HepG2 (cell line): ENCODE measurements around the gene AIF1. TPM values are rescaled to one million over a fixed set of nuclear protein-coding genes. Genes with fewer than 3 reads are reported as not detected.

Source experiments
- AKNA ChIP-seq: sonication (generic); formaldehyde crosslinking; IDR thresholded peaks from 2 replicates; pipeline ENCODE4 v1.4.0; 2020; ENCODE audit warnings: missing genetic modification reagents, borderline replicate concordance
- DRAP1 ChIP-seq: IDR thresholded peaks from 2 replicates; pipeline ENCODE4 v1.6.1; 2016; ENCODE audit warnings: missing genetic modification reagents, missing compliant biosample characterization
- ESRRA ChIP-seq: sonication (generic); formaldehyde crosslinking; IDR thresholded peaks from 2 replicates; pipeline ENCODE4 v1.5.1; 2020; ENCODE audit warnings: mild to moderate bottlenecking, low read depth, missing genetic modification reagents
- FOXC1 ChIP-seq: sonication (generic); formaldehyde crosslinking; IDR thresholded peaks from 2 replicates; pipeline ENCODE4 v1.8.0; 2022; ENCODE audit warnings: mild to moderate bottlenecking, missing genetic modification reagents, borderline replicate concordance
- FOXO1 ChIP-seq: sonication (generic); formaldehyde crosslinking; IDR thresholded peaks from 2 replicates; pipeline ENCODE4 v1.4.0; 2020; ENCODE audit warnings: missing genetic modification reagents
- GATA4 ChIP-seq: sonication (generic); IDR thresholded peaks from 2 replicates; pipeline ENCODE4 v1.6.1; 2016; ENCODE audit warnings: antibody characterized with exemption, low read depth, borderline replicate concordance
- KDM6A ChIP-seq: IDR thresholded peaks from 2 replicates; pipeline ENCODE4 v1.6.1; 2016; ENCODE audit warnings: low read depth
- MED8 ChIP-seq: sonication (generic); formaldehyde crosslinking; IDR thresholded peaks from 2 replicates; pipeline ENCODE4 v1.8.1; 2023; ENCODE audit warnings: mild to moderate bottlenecking, missing genetic modification reagents; ENCODE audit not compliant: insufficient replicate concordance
- NPAS2 ChIP-seq: sonication (generic); formaldehyde crosslinking; IDR thresholded peaks from 2 replicates; pipeline ENCODE4 v1.8.0; 2022; ENCODE audit warnings: mild to moderate bottlenecking, missing genetic modification reagents, borderline replicate concordance
- PHF20 ChIP-seq: sonication (generic); formaldehyde crosslinking; IDR thresholded peaks from 2 replicates; pipeline ENCODE4 v1.5.0; 2020; ENCODE audit warnings: mild to moderate bottlenecking, missing genetic modification reagents
- PHF21A ChIP-seq: sonication (generic); formaldehyde crosslinking; IDR thresholded peaks from 2 replicates; pipeline ENCODE4 v1.5.0; 2020; ENCODE audit warnings: mild to moderate bottlenecking, missing genetic modification reagents
- POGZ ChIP-seq: sonication (generic); formaldehyde crosslinking; IDR thresholded peaks from 2 replicates; pipeline ENCODE4 v1.4.0; 2020; ENCODE audit warnings: mild to moderate bottlenecking, missing genetic modification reagents
- TEAD2 ChIP-seq: sonication (generic); formaldehyde crosslinking; IDR thresholded peaks from 2 replicates; pipeline ENCODE4 v1.9.0; 2021; ENCODE audit warnings: missing genetic modification reagents
- ZFP1 ChIP-seq: IDR thresholded peaks from 2 replicates; pipeline ENCODE4 v1.6.1; 2016
- ZFP36 ChIP-seq: fragments of 150-350 bp; IDR thresholded peaks from 2 replicates; pipeline ENCODE4 v1.6.1; 2018; ENCODE audit warnings: borderline replicate concordance, low read length, low read depth; ENCODE audit not compliant: partially characterized antibody
- ZMYM4 ChIP-seq: sonication (generic); formaldehyde crosslinking; IDR thresholded peaks from 2 replicates; pipeline ENCODE4 v1.8.1; 2023; ENCODE audit warnings: mild to moderate bottlenecking, missing genetic modification reagents
- ZNF10 ChIP-seq: sonication (generic); formaldehyde crosslinking; IDR thresholded peaks from 2 replicates; pipeline ENCODE4 v1.4.0; 2020; ENCODE audit warnings: mild to moderate bottlenecking, low read depth, missing genetic modification reagents, borderline replicate concordance
- ZNF224 ChIP-seq: sonication (generic); formaldehyde crosslinking; IDR thresholded peaks from 2 replicates; pipeline ENCODE4 v1.5.0; 2020; ENCODE audit warnings: mild to moderate bottlenecking, missing genetic modification reagents
- ZNF280B ChIP-seq: sonication (generic); formaldehyde crosslinking; IDR thresholded peaks from 2 replicates; pipeline ENCODE4 v1.5.0; 2020; ENCODE audit warnings: missing genetic modification reagents, mild to moderate bottlenecking, borderline replicate concordance
- ZNF44 ChIP-seq: sonication (generic); formaldehyde crosslinking; IDR thresholded peaks from 2 replicates; pipeline ENCODE4 v1.5.1; 2020; ENCODE audit warnings: mild to moderate bottlenecking, missing genetic modification reagents
- ZNF747 ChIP-seq: sonication (generic); formaldehyde crosslinking; IDR thresholded peaks from 2 replicates; pipeline ENCODE4 v1.8.1; 2023; ENCODE audit warnings: missing genetic modification reagents, mild to moderate bottlenecking, borderline replicate concordance
- polyA plus RNA-seq, 8 experiments: library from polyadenylated mRNA; depleted of rRNA in 3 of 8; stranded (reverse) in 7 of 8; unstranded in 1 of 8; fragments of >200 nt; fragmentation: Illumina TruSeq in 4 of 8; extraction: Trizol in 4 of 8; gene quantifications; 2 replicates each; pipeline versions ENCODE4 v1.2.1 to v1.2.3, GENCODE V29; 2011 to 2016; ENCODE audit warnings: low read depth in 4 of 8, missing spikeins in 1 of 8, mixed read lengths in 1 of 8; ENCODE audit not compliant: insufficient read depth in 1 of 8
- total RNA-seq, 5 experiments: library from RNA; depleted of rRNA; stranded (reverse); fragments of >200 nt; fragmentation: Illumina TruSeq; extraction: Trizol; gene quantifications; 2 replicates each; pipeline ENCODE4 v1.2.3, GENCODE V29; 2016; ENCODE audit warnings: low read depth in 1 of 5
- TF ChIP-seq, protein P1 (sequence below): IDR thresholded peaks from 2 replicates; pipeline ENCODE4 v1.6.1; 2018; ENCODE audit warnings: missing genetic modification reagents

The AIF1 gene
- total and polyA plus RNA-seq, 2 of the 13 experiments (the other 11 are each of a cell fraction or from before 2014, with no cell fraction given) = 1.5 TPM; not detected in 1

DNA sequence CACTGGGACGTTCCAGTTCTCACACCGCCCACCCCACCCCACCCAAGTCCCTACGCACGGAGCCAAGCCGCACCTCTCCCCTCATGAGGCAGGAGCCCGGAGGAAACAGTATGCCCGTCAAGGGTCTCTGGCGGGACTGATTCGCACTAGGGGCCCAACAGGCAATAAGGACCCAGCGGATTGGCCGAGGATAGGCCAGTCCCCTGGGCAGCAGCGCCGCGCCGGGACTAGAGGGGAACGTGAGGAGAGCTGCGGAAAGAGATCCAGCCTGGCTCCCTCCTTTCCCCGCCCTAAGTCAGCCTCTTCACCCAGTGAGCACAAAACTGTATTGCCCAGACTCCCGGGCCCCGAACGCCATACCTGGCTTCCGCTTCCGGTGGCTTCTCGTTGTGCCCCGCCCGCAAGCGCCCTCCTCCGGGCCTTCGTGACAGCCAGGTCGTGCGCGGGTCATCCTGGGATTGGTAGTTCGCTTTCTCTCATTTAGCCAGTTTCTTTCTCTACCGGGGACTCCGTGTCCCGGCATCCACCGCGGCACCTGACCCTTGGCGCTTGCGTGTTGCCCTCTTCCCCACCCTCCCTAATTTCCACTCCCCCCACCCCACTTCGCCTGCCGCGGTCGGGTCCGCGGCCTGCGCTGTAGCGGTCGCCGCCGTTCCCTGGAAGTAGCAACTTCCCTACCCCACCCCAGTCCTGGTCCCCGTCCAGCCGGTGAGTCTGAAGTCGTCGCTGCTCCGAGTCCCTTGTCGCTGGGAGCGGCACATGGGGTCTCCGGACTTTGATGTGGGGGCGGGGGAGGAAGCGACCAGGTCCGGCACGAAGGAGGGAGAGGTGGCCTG, 50.7 kb downstream of the AIF1 start, which contains the start of gene CSNK2B (continued):
- TF ChIP-seq GATA4 (0 out of 2 replicates have a peak, but pooled peaks have one; percentile 51), FOXC1 (CRISPR knock-in tag) (no peak; the same call in 1 of the 2 replicates), MED8 (peak; percentile 87), ZNF224 (CRISPR knock-in tag) (peak; percentile 79), FOXO1 (CRISPR knock-in tag) (peak; percentile 32; the same call in 1 of the 2 replicates), ZNF280B (CRISPR knock-in tag) (peak; percentile 91), ESRRA (CRISPR knock-in tag) (peak; percentile 65; the same call in 1 of the 2 replicates), AKNA (no peak), ZNF747 (CRISPR knock-in tag) (peak; percentile 84; the same call in 1 of the 2 replicates), ZFP1 (0 out of 2 replicates have a peak, but pooled peaks have one; percentile 34), PHF20 (CRISPR knock-in tag) (peak; percentile 82), NPAS2 (CRISPR knock-in tag) (no peak), POGZ (CRISPR knock-in tag) (no peak; the same call in none of the 2 replicates), ZMYM4 (CRISPR knock-in tag) (peak; percentile 46), KDM6A (no peak), TEAD2 (0 out of 2 replicates have a peak, but pooled peaks have one; percentile 16), ZFP36 (no peak), ZNF10 (CRISPR knock-in tag) (no peak), DRAP1 (CRISPR knock-in tag) (peak; percentile 90), PHF21A (CRISPR knock-in tag) (0 out of 2 replicates have a peak, but pooled peaks have one; percentile 11), ZNF44 (CRISPR knock-in tag) (no peak)
- TF ChIP-seq, protein P1, sequence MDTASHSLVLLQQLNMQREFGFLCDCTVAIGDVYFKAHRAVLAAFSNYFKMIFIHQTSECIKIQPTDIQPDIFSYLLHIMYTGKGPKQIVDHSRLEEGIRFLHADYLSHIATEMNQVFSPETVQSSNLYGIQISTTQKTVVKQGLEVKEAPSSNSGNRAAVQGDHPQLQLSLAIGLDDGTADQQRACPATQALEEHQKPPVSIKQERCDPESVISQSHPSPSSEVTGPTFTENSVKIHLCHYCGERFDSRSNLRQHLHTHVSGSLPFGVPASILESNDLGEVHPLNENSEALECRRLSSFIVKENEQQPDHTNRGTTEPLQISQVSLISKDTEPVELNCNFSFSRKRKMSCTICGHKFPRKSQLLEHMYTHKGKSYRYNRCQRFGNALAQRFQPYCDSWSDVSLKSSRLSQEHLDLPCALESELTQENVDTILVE = peak; percentile 79
